ENCODE data around the gene ATAD2B. TPM values are rescaled to one million over a fixed set of nuclear protein-coding genes. Genes with fewer than 3 reads are reported as not detected.

ATAD2B gene
- total and polyA plus RNA-seq, 10 donors, result 4.4 to 61.2 (median 36.8) TPM

DNA sequence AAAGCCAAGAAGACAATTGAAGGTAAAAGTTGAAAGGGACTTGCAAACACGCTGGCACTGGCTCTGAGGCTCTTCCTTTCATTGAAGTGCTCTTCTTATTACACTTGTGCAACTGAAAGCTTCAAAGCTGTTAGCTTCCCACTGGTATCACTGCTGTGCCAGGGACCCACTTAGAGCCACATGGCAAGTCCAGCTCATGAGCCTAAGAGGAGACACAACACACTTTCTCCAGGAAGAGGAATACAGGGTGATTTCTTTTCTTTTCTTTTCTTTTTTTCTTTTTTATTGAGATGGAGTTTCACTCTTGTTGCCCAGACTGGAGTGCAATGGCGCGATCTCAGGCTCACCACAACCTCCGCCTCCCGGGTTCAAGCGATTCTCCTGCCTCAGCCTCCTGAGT is 218.2 kb downstream of the ATAD2B start:
- H3K9me3 ChIP-seq, result no peaks in the 10 kb centered on the region
- H3K27me3 ChIP-seq (replicated peaks in 1 of 7), result no peaks in the 10 kb centered on the region
- WGBS, 5 donors, result 91 to 96% (median 96%) methylated on average over 6 of the region's 6 CpGs
- intact Hi-C loops (cut with DNase I; ENCODE audit: low total_unique reads), result no loop called here
- no peak overlapping the region for H3K27ac ChIP-seq
- DNase-seq, result no peak
- peaks cover 0 to 64% (median 35%) of the 10 kb centered on the region in 6 donors for H3K36me3 ChIP-seq
- no peak overlapping the region for H3K4me3 ChIP-seq
- no peak for TF ChIP-seq POLR2A (IDR thresholded peaks at IDR 0.05)
- TF ChIP-seq POLR2AphosphoS5 (IDR thresholded peaks at IDR 0.05), result no peak
- TF ChIP-seq, protein P1, sequence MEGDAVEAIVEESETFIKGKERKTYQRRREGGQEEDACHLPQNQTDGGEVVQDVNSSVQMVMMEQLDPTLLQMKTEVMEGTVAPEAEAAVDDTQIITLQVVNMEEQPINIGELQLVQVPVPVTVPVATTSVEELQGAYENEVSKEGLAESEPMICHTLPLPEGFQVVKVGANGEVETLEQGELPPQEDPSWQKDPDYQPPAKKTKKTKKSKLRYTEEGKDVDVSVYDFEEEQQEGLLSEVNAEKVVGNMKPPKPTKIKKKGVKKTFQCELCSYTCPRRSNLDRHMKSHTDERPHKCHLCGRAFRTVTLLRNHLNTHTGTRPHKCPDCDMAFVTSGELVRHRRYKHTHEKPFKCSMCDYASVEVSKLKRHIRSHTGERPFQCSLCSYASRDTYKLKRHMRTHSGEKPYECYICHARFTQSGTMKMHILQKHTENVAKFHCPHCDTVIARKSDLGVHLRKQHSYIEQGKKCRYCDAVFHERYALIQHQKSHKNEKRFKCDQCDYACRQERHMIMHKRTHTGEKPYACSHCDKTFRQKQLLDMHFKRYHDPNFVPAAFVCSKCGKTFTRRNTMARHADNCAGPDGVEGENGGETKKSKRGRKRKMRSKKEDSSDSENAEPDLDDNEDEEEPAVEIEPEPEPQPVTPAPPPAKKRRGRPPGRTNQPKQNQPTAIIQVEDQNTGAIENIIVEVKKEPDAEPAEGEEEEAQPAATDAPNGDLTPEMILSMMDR (IDR thresholded peaks at IDR 0.05 in 8 of 11, conservative IDR thresholded peaks at IDR 0.05 in 3 of 11), result no peak
- H3K4me1 ChIP-seq, result no peaks in the 10 kb centered on the region

GRCh38 chr2:23707096-23707495 is 219.8 kb downstream of the ATAD2B start:
- no peak for TF ChIP-seq POLR2A (IDR thresholded peaks at IDR 0.05)
- peak in 1 of 3 donors; percentile 32 for TF ChIP-seq POLR2AphosphoS5 (IDR thresholded peaks at IDR 0.05)
- DNase-seq, result no peak
- Histone ChIP-seq H3K36me3 (peaks cover 0 to 80% (median 42%) of the 10 kb centered on the region in 6 donors), H3K27me3 (replicated peaks in 1 of 7) (no peaks in the 10 kb centered on the region), H3K27ac (no peak overlapping the region), H3K4me1 (no peaks in the 10 kb centered on the region), H3K4me3 (no peak overlapping the region), H3K9me3 (no peaks in the 10 kb centered on the region)
- intact Hi-C loops (cut with DNase I; ENCODE audit: low total_unique reads), result no loop called here
- 87 to 97% (median 93%) methylated on average over 9 of the region's 9 CpGs for WGBS, 5 donors

GRCh38 chr2:23706613-23707078 is 220.3 kb downstream of the ATAD2B start:
- TF ChIP-seq, protein P1 (IDR thresholded peaks at IDR 0.05 in 8 of 11, conservative IDR thresholded peaks at IDR 0.05 in 3 of 11), result no peak
- TF ChIP-seq POLR2AphosphoS5 (IDR thresholded peaks at IDR 0.05), result no peak
- TF ChIP-seq POLR2A (IDR thresholded peaks at IDR 0.05), result no peak
- Histone ChIP-seq H3K27ac (no peak overlapping the region), H3K4me3 (no peak overlapping the region), H3K4me1 (no peaks in the 10 kb centered on the region), H3K9me3 (no peaks in the 10 kb centered on the region), H3K27me3 (replicated peaks in 1 of 7) (no peaks in the 10 kb centered on the region), H3K36me3 (peaks cover 0 to 84% (median 42%) of the 10 kb centered on the region in 6 donors)
- 94 to 97% (median 96%) methylated on average over 18 of the region's 18 CpGs for WGBS, 5 donors
- DNase-seq, result no peak
- intact Hi-C loops (cut with DNase I; ENCODE audit: low total_unique reads), result no loop called here

GRCh38 chr2:23705771-23706612 is 220.9 kb downstream of the ATAD2B start:
- no peaks in the 10 kb centered on the region for H3K27me3 ChIP-seq (replicated peaks in 1 of 7)
- TF ChIP-seq, protein P1 (IDR thresholded peaks at IDR 0.05 in 8 of 11, conservative IDR thresholded peaks at IDR 0.05 in 3 of 11), result no peak
- TF ChIP-seq POLR2AphosphoS5 (IDR thresholded peaks at IDR 0.05) (peak in 1 of 3 donors; percentile 14), POLR2A (IDR thresholded peaks at IDR 0.05) (no peak)
- 91 to 97% (median 95%) methylated on average over 18 of the region's 18 CpGs for WGBS, 5 donors
- H3K36me3 ChIP-seq, result peaks cover 0 to 89% (median 42%) of the 10 kb centered on the region in 6 donors
- no peaks in the 10 kb centered on the region for H3K9me3 ChIP-seq
- H3K4me1 ChIP-seq, result no peaks in the 10 kb centered on the region
- H3K27ac ChIP-seq, result no peak overlapping the region
- intact Hi-C loops (cut with DNase I; ENCODE audit: low total_unique reads), result no loop called here
- H3K4me3 ChIP-seq, result no peak overlapping the region
- no peak for DNase-seq
